Endodermal cell (in vitro differentiated cells): ENCODE data around the gene TRPV3. TPM values are rescaled to one million over a fixed set of nuclear protein-coding genes. Genes with fewer than 3 reads are reported as not detected.

Source experiments
- DNase-seq: peaks from one replicate; pipeline ENCODE4 v3.0.0-alpha.2; 2017
- H3K27ac ChIP-seq: 2 replicates; pipeline ENCODE4 v1.5.1; 2013; ENCODE audit warnings: mild to moderate bottlenecking, low read depth, low read length, moderate library complexity
- H3K27me3 ChIP-seq: 2 replicates; pipeline ENCODE4 v1.6.1; 2013; ENCODE audit warnings: mild to moderate bottlenecking, low read length, moderate library complexity; ENCODE audit not compliant: insufficient read depth, control insufficient read depth, poor library complexity, severe bottlenecking
- H3K36me3 ChIP-seq: 2 replicates; pipeline ENCODE4 v1.7.0; 2013; ENCODE audit warnings: mild to moderate bottlenecking, low read length, moderate library complexity; ENCODE audit not compliant: control insufficient read depth, insufficient read depth
- H3K4me1 ChIP-seq: one replicate; pipeline ENCODE4 v1.7.0; 2013; ENCODE audit warnings: low read length; ENCODE audit not compliant: control insufficient read depth, insufficient read depth
- H3K4me3 ChIP-seq: 2 replicates; pipeline ENCODE4 v1.5.1; 2013; ENCODE audit warnings: mild to moderate bottlenecking, low read length, moderate library complexity
- H3K9ac ChIP-seq: 2 replicates; pipeline ENCODE4 v1.6.1; 2013; ENCODE audit warnings: mild to moderate bottlenecking, low read length, moderate library complexity; ENCODE audit not compliant: poor library complexity, severe bottlenecking; ENCODE audit errors: extremely low read depth
- H3K9me3 ChIP-seq: 2 replicates; pipeline ENCODE4 v1.6.1; 2013; ENCODE audit warnings: mild to moderate bottlenecking, low read length, moderate library complexity; ENCODE audit not compliant: control insufficient read depth
- H3K27ac Mint-ChIP-seq: 2 replicates; pipeline ENCODE4 v1.8.0; 2020; ENCODE audit warnings: mixed read lengths
- H3K27me3 Mint-ChIP-seq: 2 replicates; pipeline ENCODE4 v1.8.0; 2021; ENCODE audit warnings: mild to moderate bottlenecking, mixed read lengths; ENCODE audit not compliant: insufficient read depth
- H3K36me3 Mint-ChIP-seq: 2 replicates; pipeline ENCODE4 v1.8.0; 2020; ENCODE audit warnings: low read depth, mixed read lengths
- H3K4me1 Mint-ChIP-seq: 2 replicates; pipeline ENCODE4 v1.8.0; 2020; ENCODE audit warnings: mixed read lengths
- H3K4me3 Mint-ChIP-seq: 2 replicates; pipeline ENCODE4 v1.8.0; 2020; ENCODE audit warnings: mild to moderate bottlenecking, moderate library complexity, mixed read lengths
- H3K9me3 Mint-ChIP-seq: 2 replicates; pipeline ENCODE4 v1.8.0; 2020; ENCODE audit warnings: mild to moderate bottlenecking, mixed read lengths
- WGBS, 2 experiments: methylation state at CpG; one replicate each; pipeline versions ENCODE4 v1.1.5 to v1.1.7; 2013; ENCODE audit warnings: missing lambda C conversion rate in 2 of 2, mixed read lengths in 1 of 2; ENCODE audit not compliant: insufficient coverage in 1 of 2, insufficient read length in 1 of 2; 5-methylcytosine and 5-hydroxymethylcytosine counted together
- total RNA-seq, 2 donors: library from RNA; stranded (reverse); fragmentation: NEBNext Ultra II Directional in 1 of 2; extraction: Animal tissue kit (Norgen Biotek cat#: 25700) in 1 of 2; gene quantifications; 2 replicates in 1 of 2; 3 replicates in 1 of 2; pipeline ENCODE4 v1.2.1, GENCODE V29; 2021
- TF ChIP-seq, protein P1 (sequence below): fragments of 200-600 bp; sonication (generic); conservative IDR thresholded peaks from 2 replicates; pipeline ENCODE4 v1.5.0; 2021; ENCODE audit warnings: antibody characterized with exemption, mild to moderate bottlenecking

Gene TRPV3
- total RNA-seq, 2 donors from 2014 or later: 6.2 to 11.3 TPM

DNA sequence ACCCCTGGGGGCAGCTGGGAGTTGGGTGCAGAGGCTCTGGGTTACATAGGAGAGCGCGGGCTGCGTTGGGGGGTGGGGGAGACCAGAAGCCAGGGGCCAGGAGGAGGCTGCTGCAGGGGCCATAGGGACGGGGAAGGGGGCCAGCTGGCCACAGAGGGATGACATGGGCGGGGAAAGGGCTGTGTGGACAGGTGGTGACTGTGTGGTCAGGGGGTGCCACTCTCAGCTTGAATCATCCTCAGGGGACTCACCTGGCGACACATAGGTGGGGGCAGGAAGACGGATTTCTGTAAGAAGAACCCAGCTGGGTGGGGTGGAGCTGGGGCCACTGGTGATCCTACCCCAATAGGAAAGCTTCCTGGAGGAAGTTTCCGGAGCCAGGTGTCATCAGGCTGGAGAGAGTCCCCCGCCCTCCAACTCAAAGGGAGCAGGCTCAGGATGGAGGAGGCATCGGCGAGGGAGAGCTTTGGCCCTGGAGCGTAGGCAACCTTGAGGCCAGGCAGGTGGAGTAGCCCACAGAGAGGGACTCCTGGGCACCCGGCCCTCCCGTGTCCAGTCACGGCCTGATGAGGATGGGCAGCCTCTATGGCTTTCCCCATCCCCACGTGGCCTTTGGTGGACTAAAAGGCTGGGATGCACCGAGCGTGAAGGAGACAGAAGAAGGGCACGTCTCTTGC, 1.2 kb downstream of the TRPV3 start:
- Histone ChIP-seq H3K27me3 (no peaks in the 10 kb centered on the region), H3K4me1 (no peaks in the 10 kb centered on the region), H3K9me3 (no peaks in the 10 kb centered on the region), H3K4me3 (no peak overlapping the region), H3K27ac (no peak overlapping the region), H3K36me3 (no peaks in the 10 kb centered on the region), H3K9ac (no peak overlapping the region)
- TF ChIP-seq, protein P1, sequence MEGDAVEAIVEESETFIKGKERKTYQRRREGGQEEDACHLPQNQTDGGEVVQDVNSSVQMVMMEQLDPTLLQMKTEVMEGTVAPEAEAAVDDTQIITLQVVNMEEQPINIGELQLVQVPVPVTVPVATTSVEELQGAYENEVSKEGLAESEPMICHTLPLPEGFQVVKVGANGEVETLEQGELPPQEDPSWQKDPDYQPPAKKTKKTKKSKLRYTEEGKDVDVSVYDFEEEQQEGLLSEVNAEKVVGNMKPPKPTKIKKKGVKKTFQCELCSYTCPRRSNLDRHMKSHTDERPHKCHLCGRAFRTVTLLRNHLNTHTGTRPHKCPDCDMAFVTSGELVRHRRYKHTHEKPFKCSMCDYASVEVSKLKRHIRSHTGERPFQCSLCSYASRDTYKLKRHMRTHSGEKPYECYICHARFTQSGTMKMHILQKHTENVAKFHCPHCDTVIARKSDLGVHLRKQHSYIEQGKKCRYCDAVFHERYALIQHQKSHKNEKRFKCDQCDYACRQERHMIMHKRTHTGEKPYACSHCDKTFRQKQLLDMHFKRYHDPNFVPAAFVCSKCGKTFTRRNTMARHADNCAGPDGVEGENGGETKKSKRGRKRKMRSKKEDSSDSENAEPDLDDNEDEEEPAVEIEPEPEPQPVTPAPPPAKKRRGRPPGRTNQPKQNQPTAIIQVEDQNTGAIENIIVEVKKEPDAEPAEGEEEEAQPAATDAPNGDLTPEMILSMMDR: no peak
- H3K36me3 Mint-ChIP-seq: no peaks in the 10 kb centered on the region
- H3K27ac Mint-ChIP-seq: no peak overlapping the region
- H3K9me3 Mint-ChIP-seq: no peaks in the 10 kb centered on the region
- peaks cover 8% of the 10 kb centered on the region for H3K4me1 Mint-ChIP-seq
- DNase-seq: no peak
- no peak overlapping the region for H3K4me3 Mint-ChIP-seq
- H3K27me3 Mint-ChIP-seq: peaks cover 2% of the 10 kb centered on the region
- 94 to 96% methylated on average over 12 to 19 of the region's 19 CpGs for WGBS, 2 experiments

GRCh38 chr17:3555189-3555796, 2.3 kb downstream of the TRPV3 start:
- WGBS, 2 experiments: 92 to 94% methylated on average over 5 to 10 of the region's 10 CpGs
- Histone ChIP-seq H3K27ac (no peak overlapping the region), H3K4me1 (no peaks in the 10 kb centered on the region), H3K27me3 (no peaks in the 10 kb centered on the region), H3K9me3 (no peaks in the 10 kb centered on the region), H3K4me3 (no peak overlapping the region), H3K36me3 (no peaks in the 10 kb centered on the region), H3K9ac (no peak overlapping the region)
- H3K9me3 Mint-ChIP-seq: no peaks in the 10 kb centered on the region
- peaks cover 8% of the 10 kb centered on the region for H3K4me1 Mint-ChIP-seq
- no peak overlapping the region for H3K4me3 Mint-ChIP-seq
- peaks cover 6% of the 10 kb centered on the region for H3K27me3 Mint-ChIP-seq
- H3K36me3 Mint-ChIP-seq: no peaks in the 10 kb centered on the region
- no peak overlapping the region for H3K27ac Mint-ChIP-seq
- TF ChIP-seq, protein P1: no peak
- peak; percentile 47 for DNase-seq

GRCh38 chr17:3554440-3554839, 3.2 kb downstream of the TRPV3 start:
- DNase-seq: no peak
- H3K27ac Mint-ChIP-seq: no peak overlapping the region

More at GRCh38 chr17:3554440-3554839, 3.2 kb downstream of the TRPV3 start:
- Histone ChIP-seq H3K27me3 (no peaks in the 10 kb centered on the region), H3K9me3 (no peaks in the 10 kb centered on the region), H3K4me3 (no peak overlapping the region), H3K27ac (no peak overlapping the region), H3K4me1 (no peaks in the 10 kb centered on the region), H3K36me3 (no peaks in the 10 kb centered on the region), H3K9ac (no peak overlapping the region)
- Mint-ChIP-seq H3K4me3 (no peak overlapping the region), H3K27me3 (peaks cover 11% of the 10 kb centered on the region), H3K36me3 (no peaks in the 10 kb centered on the region), H3K9me3 (no peaks in the 10 kb centered on the region), H3K4me1 (peaks cover 8% of the 10 kb centered on the region)
- 93 to 95% methylated on average over 5 to 13 of the region's 13 CpGs for WGBS, 2 experiments
- TF ChIP-seq, protein P1: no peak
